ENCODE measurements around the gene TBC1D22B. TPM values are rescaled to one million over a fixed set of nuclear protein-coding genes. Genes with fewer than 3 reads are reported as not detected.

Gene TBC1D22B
- total and polyA plus RNA-seq, 2 of the 13 experiments (the other 11 are each of a cell fraction or from before 2014, with no cell fraction given), result 9.7 to 12.9 TPM

- TF ChIP-seq AKNA (CRISPR knock-in tag; IDR thresholded peaks at IDR 0.05; ENCODE audit: borderline replicate concordance), result no peak
- no peak for TF ChIP-seq REPIN1 (CRISPR knock-in tag; IDR thresholded peaks at IDR 0.05; ENCODE audit: borderline replicate concordance, low read depth)
- TF ChIP-seq NCOR1 (IDR thresholded peaks at IDR 0.05; ENCODE audit: borderline replicate concordance, low read length), result no peak
- no peak for TF ChIP-seq ZIK1 (CRISPR knock-in tag; IDR thresholded peaks at IDR 0.05; ENCODE audit: borderline replicate concordance, low read depth)
Measured at GRCh38 chr6:37372116-37372515, 114.5 kb downstream of the TBC1D22B start (continued).

DNA sequence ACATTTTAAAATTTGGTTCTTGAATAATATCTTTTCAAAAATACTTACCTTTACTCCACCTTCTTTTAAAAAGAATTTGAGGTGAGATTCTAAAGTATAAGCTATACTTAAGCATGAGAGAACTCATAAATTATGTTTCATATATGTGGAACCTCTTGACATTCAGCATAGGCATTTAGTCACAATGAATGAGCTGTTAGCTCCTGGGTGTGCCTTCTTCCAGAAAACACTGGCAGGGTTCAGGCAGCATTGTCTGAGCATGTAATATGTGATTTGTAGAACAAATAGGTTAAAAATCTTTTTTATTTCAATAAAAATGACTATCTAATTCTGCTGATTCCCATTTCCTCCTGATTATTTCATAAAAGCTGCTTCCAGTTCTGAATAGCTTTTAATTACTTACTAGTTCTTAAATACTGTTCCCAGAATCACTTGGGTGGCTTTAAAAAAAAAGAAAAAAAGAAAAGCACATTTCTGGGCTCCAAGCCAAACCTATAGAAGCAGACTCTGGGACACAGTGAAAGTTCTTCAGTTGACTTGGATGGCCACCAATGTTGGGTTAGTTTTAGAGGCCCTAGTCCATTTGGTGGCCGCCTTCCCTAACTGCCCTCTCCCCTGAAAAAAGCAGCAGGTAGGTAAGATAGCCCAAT, 116.4 kb downstream of the TBC1D22B start:
- in situ Hi-C loops (cut with HindIII; ENCODE audit: extremely low pct_ligation_motif_present, low pct_unique_long_range_greater_than_20kb) (no loop called here), intact Hi-C loops (cut with micrococcal nuclease; ENCODE audit: unreplicated experiment) (loop anchor here (10.0 kb wide), 1 partner anchor 191 kb away; no protein-coding TSS in a partner anchor)
- H3K79me2 ChIP-seq (ENCODE audit: insufficient read depth, low read length), result no peaks in the 10 kb centered on the region
- no peak overlapping the region for H3K4me3 ChIP-seq (replicated peaks in 1 of 3; ENCODE audit: insufficient read depth in 1 of 3, low read depth in 2 of 3, low read length in 3 of 3)
- WGBS (ENCODE audit: low lambda C conversion rate), result 90% methylated on average over 1 of the region's 1 CpG
- no peak for TF ChIP-seq ZMAT3 (CRISPR knock-in tag; conservative IDR thresholded peaks at IDR 0.05)
- no peak for TF ChIP-seq PAX8 (CRISPR knock-in tag; IDR thresholded peaks at IDR 0.05; ENCODE audit: borderline replicate concordance)
- no peak for TF ChIP-seq CBX5 (CRISPR knock-in tag; IDR thresholded peaks at IDR 0.05; ENCODE audit: borderline replicate concordance)
- TF ChIP-seq ZNF296 (CRISPR knock-in tag; conservative IDR thresholded peaks at IDR 0.05), result no peak
- TF ChIP-seq ZNF354B (CRISPR knock-in tag; IDR thresholded peaks at IDR 0.05), result no peak
- no peak for TF ChIP-seq ZSCAN21 (CRISPR knock-in tag; IDR thresholded peaks at IDR 0.05; ENCODE audit: borderline replicate concordance)
- TF ChIP-seq ZNF609 (CRISPR knock-in tag; IDR thresholded peaks at IDR 0.05; ENCODE audit: borderline replicate concordance), result no peak
- TF ChIP-seq TBP (CRISPR knock-in tag; IDR thresholded peaks at IDR 0.05), result no peak
- no peak for DNase-seq (ENCODE audit: low spot score)
- BruUV-seq (replicated peaks), result no TSS peak
- ATAC-seq, result no peak
- H3K9me3 ChIP-seq (ENCODE audit: low read length), result no peaks in the 10 kb centered on the region
- peaks cover 11% of the 10 kb centered on the region for H4K20me1 ChIP-seq (ENCODE audit: insufficient read depth, low read length)
- H2AFZ ChIP-seq (ENCODE audit: low read length), result no peak overlapping the region
- peaks cover 12 to 74% of the 10 kb centered on the region in 2 experiments for H3K36me3 ChIP-seq (replicated peaks in 1 of 2; ENCODE audit: control insufficient read depth in 1 of 2, insufficient read depth in 2 of 2, low read length in 2 of 2)
- H3K27ac ChIP-seq (ENCODE audit: extremely low read length, insufficient read depth, low read length), result no peak overlapping the region
- no peak for FAIRE-seq
- no peak overlapping the region for H3K9ac ChIP-seq (ENCODE audit: insufficient read depth, low read depth, low read length)
- peaks cover 21% of the 10 kb centered on the region for H3K4me1 ChIP-seq (ENCODE audit: insufficient read depth, low read length)
- H3K27me3 ChIP-seq (ENCODE audit: control insufficient read depth in 1 of 2, insufficient read depth in 2 of 2, low read length in 2 of 2), result no peaks in the 10 kb centered on the region
- no peak overlapping the region for H3K4me2 ChIP-seq (ENCODE audit: low read depth, low read length)
- CTCF ChIA-PET (ENCODE audit: low intra/inter-chr PET ratio, low total read pairs), result no interaction called here
- POLR2A ChIA-PET, result no interaction called here

Measured in HepG2 (cell line).